ENCODE measurements around the gene ATP6V0B.

DNA sequence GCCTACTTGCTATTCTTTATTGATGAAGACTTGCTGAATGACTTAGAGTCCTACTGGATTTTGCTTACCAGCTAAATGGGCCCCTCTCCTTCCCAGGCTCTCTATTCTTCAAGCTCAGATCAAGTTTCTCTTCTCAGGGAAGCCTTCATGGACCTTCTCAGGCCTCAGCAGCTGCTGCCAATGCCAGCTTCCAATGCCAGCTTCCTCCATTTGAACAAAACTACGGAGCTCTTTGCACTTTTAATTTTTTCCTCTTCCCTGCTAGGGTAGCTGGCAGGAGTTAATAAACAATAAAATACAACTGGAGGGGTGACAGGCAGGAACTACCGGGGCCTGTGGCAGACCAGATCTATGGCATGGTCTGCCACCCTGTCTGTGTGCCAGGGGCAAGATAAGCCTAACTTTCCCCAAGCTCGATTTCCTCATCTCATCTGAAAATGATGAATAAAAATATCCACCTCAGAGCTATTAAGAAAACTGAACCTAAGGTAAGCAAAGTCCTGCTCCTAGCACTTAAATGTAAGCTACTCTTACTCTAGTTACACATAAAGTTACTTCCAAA is 29.0 kb upstream of the ATP6V0B start:
- TF ChIP-seq POLR2AphosphoS5 (IDR thresholded peaks at IDR 0.05) (no peak), POLR2A (IDR thresholded peaks at IDR 0.05; ENCODE audit: low read depth) (no peak)
- TF ChIP-seq, protein P1, sequence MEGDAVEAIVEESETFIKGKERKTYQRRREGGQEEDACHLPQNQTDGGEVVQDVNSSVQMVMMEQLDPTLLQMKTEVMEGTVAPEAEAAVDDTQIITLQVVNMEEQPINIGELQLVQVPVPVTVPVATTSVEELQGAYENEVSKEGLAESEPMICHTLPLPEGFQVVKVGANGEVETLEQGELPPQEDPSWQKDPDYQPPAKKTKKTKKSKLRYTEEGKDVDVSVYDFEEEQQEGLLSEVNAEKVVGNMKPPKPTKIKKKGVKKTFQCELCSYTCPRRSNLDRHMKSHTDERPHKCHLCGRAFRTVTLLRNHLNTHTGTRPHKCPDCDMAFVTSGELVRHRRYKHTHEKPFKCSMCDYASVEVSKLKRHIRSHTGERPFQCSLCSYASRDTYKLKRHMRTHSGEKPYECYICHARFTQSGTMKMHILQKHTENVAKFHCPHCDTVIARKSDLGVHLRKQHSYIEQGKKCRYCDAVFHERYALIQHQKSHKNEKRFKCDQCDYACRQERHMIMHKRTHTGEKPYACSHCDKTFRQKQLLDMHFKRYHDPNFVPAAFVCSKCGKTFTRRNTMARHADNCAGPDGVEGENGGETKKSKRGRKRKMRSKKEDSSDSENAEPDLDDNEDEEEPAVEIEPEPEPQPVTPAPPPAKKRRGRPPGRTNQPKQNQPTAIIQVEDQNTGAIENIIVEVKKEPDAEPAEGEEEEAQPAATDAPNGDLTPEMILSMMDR (IDR thresholded peaks at IDR 0.05) = no peak

Measured in esophagus muscularis mucosa (tissue), 3 donors.